HepG2 (cell line): ENCODE results near the gene THRB. TPM values are rescaled to one million over a fixed set of nuclear protein-coding genes. Genes with fewer than 3 reads are reported as not detected.
A peak's percentile ranks its signal among the peaks of the same experiment; 100 is the strongest.

Experiments
- ATF4 ChIP-seq, 2 experiments: fragments of 450-650 bp in 1 of 2; sonication (generic) in 1 of 2; formaldehyde crosslinking; IDR thresholded peaks; 2 replicates each; pipeline versions ENCODE4 v1.5.0 to v1.8.0; 2020 to 2022; ENCODE audit warnings: mild to moderate bottlenecking in 1 of 2, missing genetic modification reagents in 1 of 2
- CEBPG ChIP-seq: IDR thresholded peaks from 2 replicates; pipeline ENCODE4 v1.6.1; 2016
- ELF4 ChIP-seq: sonication (generic); formaldehyde crosslinking; IDR thresholded peaks from 2 replicates; pipeline ENCODE4 v1.5.0; 2020; ENCODE audit warnings: missing genetic modification reagents, mild to moderate bottlenecking, moderate library complexity, borderline replicate concordance
- FOXA3 ChIP-seq: IDR thresholded peaks from 2 replicates; pipeline ENCODE4 v1.6.1; 2016; ENCODE audit warnings: missing genetic modification reagents, missing compliant biosample characterization
- GPBP1L1 ChIP-seq: sonication (generic); formaldehyde crosslinking; IDR thresholded peaks from 2 replicates; pipeline ENCODE4 v1.5.0; 2020; ENCODE audit warnings: mild to moderate bottlenecking, missing genetic modification reagents
- GTF3A ChIP-seq: sonication (generic); formaldehyde crosslinking; conservative IDR thresholded peaks from 2 replicates; pipeline ENCODE4 v1.4.0; 2020; ENCODE audit warnings: mild to moderate bottlenecking, missing genetic modification reagents
- LCORL ChIP-seq, 2 experiments: fragments of 450-650 bp in 1 of 2; sonication (generic) in 1 of 2; formaldehyde crosslinking in 1 of 2; IDR thresholded peaks; 2 replicates each; pipeline versions ENCODE4 v1.5.0 to v1.6.1; 2017 to 2020; ENCODE audit warnings: antibody characterized with exemption in 1 of 2, missing genetic modification reagents in 1 of 2
- MED1 ChIP-seq: sonication (generic); formaldehyde crosslinking; IDR thresholded peaks from 2 replicates; pipeline ENCODE4 v1.4.0; 2020; ENCODE audit warnings: missing genetic modification reagents
- NCOA5 ChIP-seq: sonication (generic); formaldehyde crosslinking; IDR thresholded peaks from 2 replicates; pipeline ENCODE4 v1.4.0; 2020; ENCODE audit warnings: missing genetic modification reagents
- NRL ChIP-seq: sonication (generic); formaldehyde crosslinking; IDR thresholded peaks from 2 replicates; pipeline ENCODE4 v1.5.0; 2020; ENCODE audit warnings: missing genetic modification reagents, mild to moderate bottlenecking, moderate library complexity, borderline replicate concordance
- PHB2 ChIP-seq: fragments of 450-650 bp; IDR thresholded peaks from 2 replicates; pipeline ENCODE4 v1.6.1; 2018; ENCODE audit not compliant: partially characterized antibody
- SNAI1 ChIP-seq: sonication (generic); formaldehyde crosslinking; IDR thresholded peaks from 2 replicates; pipeline ENCODE4 v1.5.0; 2020; ENCODE audit warnings: mild to moderate bottlenecking, missing genetic modification reagents, borderline replicate concordance
- SRF ChIP-seq: IDR thresholded peaks from 2 replicates; pipeline ENCODE4 v1.6.1; 2011; ENCODE audit warnings: mild to moderate bottlenecking, low read depth, low read length, moderate library complexity
- ZBTB1 ChIP-seq: sonication (generic); formaldehyde crosslinking; IDR thresholded peaks from 2 replicates; pipeline ENCODE4 v1.4.0; 2020; ENCODE audit warnings: missing genetic modification reagents, borderline replicate concordance
- ZBTB25 ChIP-seq: IDR thresholded peaks from 2 replicates; pipeline ENCODE4 v1.6.1; 2018; ENCODE audit warnings: missing genetic modification reagents
- ZMYM4 ChIP-seq: sonication (generic); formaldehyde crosslinking; IDR thresholded peaks from 2 replicates; pipeline ENCODE4 v1.8.1; 2023; ENCODE audit warnings: mild to moderate bottlenecking, missing genetic modification reagents
- ZNF275 ChIP-seq: sonication (generic); formaldehyde crosslinking; IDR thresholded peaks from 2 replicates; pipeline ENCODE4 v1.8.0; 2022; ENCODE audit warnings: missing genetic modification reagents, mild to moderate bottlenecking, inconsistent platforms, borderline replicate concordance
- ZNF558 ChIP-seq: sonication (generic); formaldehyde crosslinking; IDR thresholded peaks from 2 replicates; pipeline ENCODE4 v1.9.0; 2022; ENCODE audit warnings: mild to moderate bottlenecking, missing genetic modification reagents, borderline replicate concordance
- ZNF747 ChIP-seq: sonication (generic); formaldehyde crosslinking; IDR thresholded peaks from 2 replicates; pipeline ENCODE4 v1.8.1; 2023; ENCODE audit warnings: missing genetic modification reagents, mild to moderate bottlenecking, borderline replicate concordance
- ZNF770 ChIP-seq: sonication (generic); formaldehyde crosslinking; IDR thresholded peaks from 2 replicates; pipeline ENCODE4 v1.5.0; 2020; ENCODE audit warnings: mild to moderate bottlenecking, missing genetic modification reagents
- ZNF800 ChIP-seq: sonication (generic); formaldehyde crosslinking; IDR thresholded peaks from 2 replicates; pipeline ENCODE4 v1.4.0; 2020; ENCODE audit warnings: missing genetic modification reagents
- ZNF83 ChIP-seq: sonication (generic); formaldehyde crosslinking; IDR thresholded peaks from 2 replicates; pipeline ENCODE4 v1.4.0; 2020; ENCODE audit warnings: missing genetic modification reagents, mild to moderate bottlenecking, borderline replicate concordance
- polyA plus RNA-seq, 8 experiments: library from polyadenylated mRNA; depleted of rRNA in 3 of 8; stranded (reverse) in 7 of 8; unstranded in 1 of 8; fragments of >200 nt; fragmentation: Illumina TruSeq in 4 of 8; extraction: Trizol in 4 of 8; gene quantifications; 2 replicates each; pipeline versions ENCODE4 v1.2.1 to v1.2.3, GENCODE V29; 2011 to 2016; ENCODE audit warnings: low read depth in 4 of 8, missing spikeins in 1 of 8, mixed read lengths in 1 of 8; ENCODE audit not compliant: insufficient read depth in 1 of 8
- total RNA-seq, 5 experiments: library from RNA; depleted of rRNA; stranded (reverse); fragments of >200 nt; fragmentation: Illumina TruSeq; extraction: Trizol; gene quantifications; 2 replicates each; pipeline ENCODE4 v1.2.3, GENCODE V29; 2016; ENCODE audit warnings: low read depth in 1 of 5

THRB gene
- total and polyA plus RNA-seq, 2 of the 13 experiments (the other 11 are each of a cell fraction or from before 2014, with no cell fraction given) = 4.7 to 22.7 TPM

DNA sequence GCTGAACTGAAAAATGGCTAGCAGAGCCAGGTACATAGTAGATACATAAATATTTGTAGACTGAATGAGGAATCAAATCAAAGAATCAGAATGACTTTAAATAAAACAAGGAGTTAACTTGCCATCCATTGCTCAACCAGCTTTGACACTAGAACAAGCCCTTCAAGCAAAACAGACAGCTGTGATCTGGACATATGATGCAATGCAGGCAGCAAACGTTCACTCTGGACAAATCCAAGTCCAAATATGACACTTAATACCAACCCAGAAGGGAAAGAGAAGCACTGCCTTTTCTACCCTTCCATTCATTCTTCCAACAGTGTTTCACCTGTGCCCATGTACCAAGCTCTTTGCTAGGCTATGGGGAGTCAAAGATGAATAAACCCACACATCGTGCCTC is 4.5 kb downstream of the THRB start (continued):
- TF ChIP-seq SRF (0 out of 2 replicates have a peak, but pooled peaks have one; percentile 10), NRL (CRISPR knock-in tag) (no peak), MED1 (CRISPR knock-in tag) (peak; percentile 59), GPBP1L1 (CRISPR knock-in tag) (no peak), FOXA3 (CRISPR knock-in tag) (0 out of 2 replicates have a peak, but pooled peaks have one; percentile 14), GTF3A (no peak), ATF4 (CRISPR knock-in tag; IDR thresholded peaks at IDR 0.05) (peak; percentile 60 to 96; a peak in 3 of 4 replicates), SNAI1 (no peak), ZNF558 (no peak), ZNF275 (CRISPR knock-in tag) (no peak), ZMYM4 (CRISPR knock-in tag) (peak; percentile 54), NCOA5 (CRISPR knock-in tag) (no peak), ZNF83 (CRISPR knock-in tag) (no peak), ELF4 (CRISPR knock-in tag) (no peak), ZNF800 (CRISPR knock-in tag) (no peak), CEBPG (peak; percentile 98), PHB2 (no peak), ZBTB25 (CRISPR knock-in tag) (no peak), ZBTB1 (CRISPR knock-in tag) (no peak), ZNF770 (CRISPR knock-in tag) (no peak), ZNF747 (CRISPR knock-in tag) (no peak), LCORL (IDR thresholded peaks at IDR 0.05) (no peak), LCORL (CRISPR knock-in tag; IDR thresholded peaks at IDR 0.05) (no peak)
